HFF-Myc (cell line): ENCODE results near the gene ASCC3.
A peak's percentile ranks its signal among the peaks of the same experiment; 100 is the strongest.

Source experiments
- DNase-seq: peaks from one replicate; pipeline ENCODE4 v3.0.0-alpha.2; 2011; ENCODE audit warnings: low read depth; ENCODE audit errors: extremely low read depth
- H3K4me3 ChIP-seq: replicated peaks from 2 replicates; pipeline ENCODE4 v1.5.1; 2011; ENCODE audit warnings: low read depth, mild to moderate bottlenecking, control low read depth, low read length
- TF ChIP-seq, protein P1 (sequence below): IDR thresholded peaks from 2 replicates; pipeline ENCODE4 v1.5.1; 2012; ENCODE audit warnings: mild to moderate bottlenecking, low read depth, low read length, control low read depth; ENCODE audit errors: missing control alignments

ASCC3 gene

DNA sequence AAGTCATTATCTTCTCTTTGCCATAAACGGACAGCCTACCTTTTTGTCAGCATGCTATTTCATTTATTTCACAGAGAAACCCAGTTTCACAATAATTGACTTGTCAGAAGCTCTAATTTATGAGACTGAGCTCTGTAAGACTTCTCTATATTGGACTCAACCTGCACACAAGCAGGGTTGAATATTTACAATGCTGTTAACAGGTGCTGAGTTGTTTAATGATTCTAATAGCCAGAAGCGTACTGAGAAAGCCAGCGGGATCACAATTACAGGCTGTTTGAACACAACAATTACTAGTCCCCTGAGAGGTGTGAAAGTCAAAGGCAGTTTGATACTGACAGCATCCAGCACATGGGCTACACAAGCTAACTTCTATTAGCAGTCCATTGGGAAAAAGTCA is 288.2 kb downstream of the ASCC3 start:
- TF ChIP-seq, protein P1, sequence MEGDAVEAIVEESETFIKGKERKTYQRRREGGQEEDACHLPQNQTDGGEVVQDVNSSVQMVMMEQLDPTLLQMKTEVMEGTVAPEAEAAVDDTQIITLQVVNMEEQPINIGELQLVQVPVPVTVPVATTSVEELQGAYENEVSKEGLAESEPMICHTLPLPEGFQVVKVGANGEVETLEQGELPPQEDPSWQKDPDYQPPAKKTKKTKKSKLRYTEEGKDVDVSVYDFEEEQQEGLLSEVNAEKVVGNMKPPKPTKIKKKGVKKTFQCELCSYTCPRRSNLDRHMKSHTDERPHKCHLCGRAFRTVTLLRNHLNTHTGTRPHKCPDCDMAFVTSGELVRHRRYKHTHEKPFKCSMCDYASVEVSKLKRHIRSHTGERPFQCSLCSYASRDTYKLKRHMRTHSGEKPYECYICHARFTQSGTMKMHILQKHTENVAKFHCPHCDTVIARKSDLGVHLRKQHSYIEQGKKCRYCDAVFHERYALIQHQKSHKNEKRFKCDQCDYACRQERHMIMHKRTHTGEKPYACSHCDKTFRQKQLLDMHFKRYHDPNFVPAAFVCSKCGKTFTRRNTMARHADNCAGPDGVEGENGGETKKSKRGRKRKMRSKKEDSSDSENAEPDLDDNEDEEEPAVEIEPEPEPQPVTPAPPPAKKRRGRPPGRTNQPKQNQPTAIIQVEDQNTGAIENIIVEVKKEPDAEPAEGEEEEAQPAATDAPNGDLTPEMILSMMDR, result no peak
- DNase-seq, result no peak
- H3K4me3 ChIP-seq, result no peak overlapping the region

DNA sequence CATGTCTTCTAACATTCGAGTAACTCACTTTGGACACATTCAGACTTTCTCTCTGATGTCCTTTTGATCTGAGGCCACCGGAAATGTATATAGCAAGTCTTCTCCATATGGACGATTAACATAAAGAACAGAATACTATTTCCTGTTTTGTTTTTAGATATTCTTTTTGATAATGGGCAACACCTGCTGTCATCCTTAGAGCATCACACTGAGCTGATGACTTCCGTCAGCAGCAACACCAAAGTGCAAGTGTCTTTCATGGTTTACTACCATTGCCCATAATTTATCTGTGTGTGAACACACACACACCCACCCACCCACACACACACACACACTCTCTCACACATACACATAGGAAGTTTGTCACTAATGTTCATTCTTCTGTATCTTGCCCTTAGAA is 303.7 kb downstream of the ASCC3 start:
- no peak overlapping the region for H3K4me3 ChIP-seq
- TF ChIP-seq, protein P1, result no peak
- DNase-seq, result no peak

DNA sequence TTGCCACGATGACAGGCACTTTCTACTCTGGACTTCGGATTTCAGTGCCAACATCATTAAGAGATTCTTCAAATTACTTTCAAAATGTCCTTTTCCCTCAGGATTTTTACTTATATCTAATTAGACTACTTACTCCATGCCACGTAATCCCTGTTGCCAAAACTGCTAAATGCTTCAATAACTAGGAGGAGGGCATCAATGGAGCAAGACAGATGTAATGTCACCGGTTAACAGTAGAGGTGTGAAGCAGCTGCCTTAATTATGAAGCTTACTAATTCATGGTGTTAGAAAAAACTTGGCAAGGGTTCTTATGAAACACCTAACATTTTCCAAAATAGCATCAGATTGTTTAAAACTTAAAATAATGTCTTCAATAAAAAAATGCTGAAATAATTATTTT is 305.2 kb downstream of the ASCC3 start:
- H3K4me3 ChIP-seq, result no peak overlapping the region
- TF ChIP-seq, protein P1, result no peak
- DNase-seq, result no peak

DNA sequence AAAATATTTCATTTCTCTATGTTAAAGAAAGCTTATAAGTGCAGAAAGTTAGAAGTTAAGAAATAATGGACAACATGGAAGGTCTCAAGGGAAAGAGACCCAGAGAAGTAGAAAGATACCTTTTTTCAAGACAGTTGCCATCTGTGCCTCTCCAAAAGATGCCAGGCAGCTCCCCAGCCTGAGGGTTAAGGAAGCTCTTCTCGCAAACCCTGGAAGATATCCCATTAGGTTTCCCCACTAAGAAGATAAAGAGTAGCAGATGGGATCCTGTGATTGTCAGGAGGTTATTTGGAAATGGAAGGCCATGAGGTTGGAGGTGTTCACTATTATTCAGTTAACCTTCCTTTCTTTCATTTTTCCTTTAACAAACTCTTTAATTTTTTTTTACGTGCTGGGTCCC is 306.3 kb downstream of the ASCC3 start:
- no peak overlapping the region for H3K4me3 ChIP-seq
- DNase-seq, result no peak
- TF ChIP-seq, protein P1, result no peak

DNA sequence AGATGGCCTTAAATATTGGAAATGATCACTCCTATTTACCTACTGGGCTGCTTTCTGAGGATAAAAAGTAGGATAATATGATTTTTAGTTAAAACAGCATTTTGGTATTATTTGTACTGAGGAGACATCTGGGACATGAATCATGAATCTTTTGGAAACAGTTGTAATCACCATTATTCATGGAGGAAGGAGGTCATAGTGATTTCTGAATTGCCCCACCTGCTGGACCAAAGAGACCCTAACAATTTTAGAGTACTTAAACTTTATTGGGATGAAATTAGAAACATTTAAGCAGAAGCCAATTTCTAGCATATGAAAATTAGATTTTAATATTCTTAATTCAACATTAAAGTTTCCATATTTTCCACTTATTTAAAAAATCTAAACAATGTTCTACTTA is 308.0 kb downstream of the ASCC3 start:
- peak; percentile 16 for DNase-seq
- H3K4me3 ChIP-seq, result no peak overlapping the region
- TF ChIP-seq, protein P1, result peak; percentile 31

DNA sequence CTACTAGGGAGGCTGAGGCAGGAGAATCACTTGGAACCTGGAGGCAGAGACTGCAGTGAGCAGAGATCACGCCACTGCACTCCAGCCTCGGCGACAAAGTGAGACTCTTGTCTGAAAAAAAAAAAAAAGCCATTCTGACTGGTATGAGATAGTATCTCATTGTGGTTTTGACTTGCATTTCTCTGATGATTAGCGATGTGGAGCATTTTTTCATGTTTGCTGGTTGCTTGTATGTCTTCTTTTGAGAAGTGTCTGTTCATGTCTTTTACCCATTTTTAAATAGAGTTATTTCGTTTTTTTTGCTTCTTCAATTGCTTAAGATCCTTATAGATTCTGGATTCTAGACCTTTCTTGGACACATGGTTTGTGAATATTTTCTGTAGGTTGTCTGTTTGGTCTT is 312.9 kb downstream of the ASCC3 start:
- no peak for DNase-seq
- TF ChIP-seq, protein P1, result no peak
- no peak overlapping the region for H3K4me3 ChIP-seq

DNA sequence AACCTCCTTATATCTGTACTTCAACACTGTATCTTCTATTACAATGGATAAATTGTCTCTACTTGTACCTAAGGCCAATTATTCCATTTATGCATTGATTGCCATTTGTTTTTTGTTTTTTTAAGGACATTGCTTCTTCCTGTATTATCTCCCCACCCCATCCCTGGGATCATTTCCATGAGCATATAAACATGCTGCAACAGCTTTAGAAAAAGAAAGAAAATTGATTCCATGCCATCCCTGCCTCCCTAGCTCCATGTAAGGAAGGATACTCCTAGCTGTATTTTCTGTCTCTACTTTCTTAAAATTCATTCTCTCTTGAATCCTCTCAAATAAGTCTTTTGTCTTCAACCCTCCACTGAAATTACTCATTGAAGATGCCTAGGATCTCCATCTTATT is 314.6 kb downstream of the ASCC3 start:
- no peak for DNase-seq
- TF ChIP-seq, protein P1, result no peak
- no peak overlapping the region for H3K4me3 ChIP-seq
